Cortex of kidney (tissue), 1 donor: ENCODE measurements around the gene SSR3.

Experiments
- DNase-seq: peaks from one replicate; lab custom pipeline; 2025; lab: John Stamatoyannopoulos, UW

Gene SSR3

DNA sequence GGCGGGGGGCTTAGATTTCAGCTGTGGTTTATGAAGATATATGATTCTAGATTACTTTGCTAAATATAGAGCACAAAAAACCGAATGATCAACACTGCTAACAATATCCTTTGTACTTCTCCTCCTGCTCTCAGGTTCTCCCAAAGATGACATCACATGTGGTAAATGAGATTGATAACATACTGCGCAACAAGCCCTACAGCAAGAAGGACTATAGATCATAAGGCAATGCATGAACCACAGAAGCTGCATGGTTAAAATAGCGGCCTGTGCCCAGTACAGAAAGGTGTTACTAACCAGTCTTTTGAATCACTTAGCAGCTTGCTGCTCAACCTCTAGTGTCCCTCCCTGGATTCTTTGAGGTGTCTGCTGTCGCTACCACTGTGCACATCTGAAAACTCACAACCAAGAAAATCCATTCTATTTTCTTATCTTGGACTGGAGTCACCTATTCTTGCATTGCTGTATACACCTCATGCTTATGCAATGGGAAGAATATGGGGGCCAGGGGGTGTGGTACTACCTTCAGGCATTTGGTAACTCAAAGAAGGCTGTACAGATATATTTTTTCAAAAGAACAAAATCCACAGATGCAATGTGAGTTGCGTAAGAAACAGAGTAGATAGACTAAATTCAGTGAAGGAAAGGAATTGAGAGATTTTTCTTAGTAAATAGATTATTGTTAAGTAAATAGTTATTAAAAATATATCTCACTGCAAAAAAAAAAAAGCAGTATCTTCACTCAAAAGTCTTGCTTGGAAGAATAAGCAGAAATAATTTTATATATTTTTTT, 18.2 kb downstream of the SSR3 start:
- DNase-seq, result no peak

GRCh38 chr3:156535798-156536197, 19.1 kb downstream of the SSR3 start:
- no peak for DNase-seq

- DNase-seq, result no peak
Observed at GRCh38 chr3:156535162-156535627, 19.7 kb downstream of the SSR3 start.

DNA sequence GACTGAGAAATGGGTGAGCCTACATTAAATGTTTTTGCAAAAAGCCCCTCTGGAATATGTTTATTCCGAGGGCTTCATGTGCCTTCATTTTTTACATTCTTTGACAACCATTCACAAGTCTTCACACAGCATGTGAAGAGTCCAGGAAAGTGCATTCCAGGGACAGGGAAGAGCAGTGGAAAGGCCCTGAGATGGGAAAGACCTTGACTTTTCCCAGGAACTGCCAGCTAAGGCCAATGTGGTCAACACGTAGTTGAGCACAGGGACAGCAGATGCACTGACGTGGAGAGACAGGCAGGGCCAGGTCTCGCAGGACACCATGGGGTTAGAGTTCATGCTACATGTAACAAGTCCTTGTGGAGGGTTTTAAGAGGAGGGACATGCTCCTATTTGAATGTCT, 21.7 kb downstream of the SSR3 start:
- no peak for DNase-seq

- no peak for DNase-seq
Observed at GRCh38 chr3:156532730-156533129, 22.2 kb downstream of the SSR3 start.

GRCh38 chr3:156530980-156531379, 23.9 kb downstream of the SSR3 start:
- no peak for DNase-seq

DNA sequence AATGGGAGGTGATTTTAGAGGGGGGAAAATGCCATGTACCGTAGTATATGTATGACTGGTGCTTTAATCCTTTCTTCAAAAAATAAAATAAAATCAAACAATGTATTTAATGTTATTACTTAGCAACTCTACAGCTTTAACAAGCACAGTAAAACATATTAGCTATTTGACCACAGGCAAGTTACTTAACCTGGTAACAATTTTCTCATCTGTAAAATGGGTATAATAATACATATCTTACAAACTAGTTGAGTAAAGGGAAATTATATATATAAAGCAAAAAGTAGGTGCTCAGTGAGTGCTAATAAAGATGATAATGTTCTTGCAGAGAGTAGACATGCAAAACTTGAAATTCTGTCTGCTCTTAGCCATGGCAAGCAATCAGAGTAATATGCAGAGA, 27.9 kb downstream of the SSR3 start:
- no peak for DNase-seq

- DNase-seq, result no peak
Observed at GRCh38 chr3:156525808-156526207, 29.1 kb downstream of the SSR3 start.

GRCh38 chr3:156522673-156523072, 32.2 kb downstream of the SSR3 start:
- no peak for DNase-seq

GRCh38 chr3:156519758-156520162, 35.2 kb downstream of the SSR3 start:
- no peak for DNase-seq

DNA sequence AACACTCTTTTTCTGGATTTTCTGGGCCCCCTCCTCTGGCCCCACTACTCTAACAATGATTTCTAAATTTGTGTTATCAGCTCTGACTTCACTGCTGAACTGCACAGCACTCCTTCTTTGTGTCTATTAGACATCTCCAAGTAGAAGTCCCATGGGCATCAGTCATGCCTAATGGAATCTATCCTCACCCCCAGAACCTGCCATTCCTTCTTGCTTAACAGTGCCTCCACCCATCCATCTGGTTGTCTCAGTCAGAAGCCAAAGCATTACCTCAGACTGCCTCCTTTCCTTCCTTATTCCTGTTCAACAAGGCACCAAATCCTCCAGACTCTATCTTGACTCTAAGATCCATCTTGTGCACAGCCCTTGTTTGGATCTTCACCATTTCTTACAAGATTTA, 36.2 kb downstream of the SSR3 start:
- no peak for DNase-seq

- no peak for DNase-seq
Observed at GRCh38 chr3:156516961-156517360, 38.0 kb downstream of the SSR3 start.

DNA sequence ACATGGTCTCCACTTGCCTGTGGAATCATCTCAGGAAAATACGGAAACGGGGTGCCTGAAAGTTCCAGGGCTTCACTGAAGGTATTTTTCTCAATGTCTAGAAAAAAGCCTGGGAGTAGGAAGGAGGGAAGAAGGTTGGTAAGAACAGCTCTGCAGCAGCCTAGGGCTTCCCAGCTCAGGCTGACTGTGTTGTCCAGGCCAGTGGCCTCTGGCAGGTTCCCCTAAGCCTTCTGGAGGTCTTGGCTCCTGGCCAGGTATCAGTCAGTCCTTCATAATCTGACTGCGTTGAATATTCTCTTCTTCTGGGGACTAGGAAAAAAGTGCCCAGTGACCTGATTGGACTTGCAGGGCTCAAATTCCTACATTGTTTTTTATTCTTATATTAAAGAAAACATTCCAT, 38.6 kb downstream of the SSR3 start:
- DNase-seq, result no peak

- DNase-seq, result no peak
Observed at GRCh38 chr3:156513619-156514018, 41.3 kb downstream of the SSR3 start.

- DNase-seq, result no peak
Observed at GRCh38 chr3:156511987-156512677, 42.8 kb downstream of the SSR3 start.

DNA sequence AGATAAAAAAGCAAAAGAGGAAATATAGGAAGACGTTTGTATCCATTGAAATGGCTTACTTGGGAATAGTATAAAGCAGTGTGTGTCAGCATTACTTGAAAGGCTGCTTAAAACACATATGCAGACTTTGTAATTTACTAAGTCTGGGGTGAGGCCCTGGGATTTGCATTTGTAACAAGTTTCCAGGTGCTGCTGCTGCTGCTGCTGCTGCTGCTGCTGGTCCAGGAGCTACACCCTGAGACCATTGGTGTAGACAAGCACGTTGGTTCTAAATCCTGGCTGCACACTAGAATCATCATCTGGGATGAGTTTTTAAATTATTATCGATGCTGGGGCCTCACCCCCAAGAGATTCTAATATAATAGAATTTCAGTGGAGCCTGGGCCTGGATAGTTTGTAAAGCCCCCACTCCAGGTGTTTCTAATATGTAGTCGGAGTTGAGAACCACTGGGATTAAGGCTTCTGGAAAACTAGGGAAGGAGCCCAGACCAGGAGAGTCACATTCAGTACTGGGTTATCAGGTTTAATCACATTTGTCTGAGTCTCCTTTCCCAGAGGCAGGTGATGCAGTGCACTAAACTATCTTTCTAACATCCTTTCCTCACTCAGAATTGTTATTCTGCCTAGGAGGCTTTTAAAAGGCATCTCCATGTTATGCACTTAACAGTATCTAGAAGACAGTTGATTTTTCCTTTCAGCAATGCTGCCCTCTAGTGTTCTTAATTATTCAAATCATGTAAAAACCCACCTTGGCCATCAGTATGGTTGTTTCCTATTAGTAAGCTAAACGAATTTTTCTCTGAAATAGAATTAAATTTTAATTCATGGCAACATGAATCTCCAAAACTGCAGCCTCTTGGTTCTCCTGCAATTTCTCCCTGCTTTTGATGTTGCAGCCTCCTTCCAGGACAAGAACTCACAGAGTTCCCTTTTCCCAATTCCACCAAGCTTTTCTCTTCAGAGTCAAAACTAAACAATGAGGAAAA, 45.4 kb downstream of the SSR3 start:
- no peak for DNase-seq

GRCh38 chr3:156507285-156507684, 47.6 kb downstream of the SSR3 start:
- DNase-seq, result no peak

- DNase-seq, result no peak
Observed at GRCh38 chr3:156498307-156498706, 56.6 kb downstream of the SSR3 start.

GRCh38 chr3:156497326-156497725, 57.6 kb downstream of the SSR3 start:
- no peak for DNase-seq

DNA sequence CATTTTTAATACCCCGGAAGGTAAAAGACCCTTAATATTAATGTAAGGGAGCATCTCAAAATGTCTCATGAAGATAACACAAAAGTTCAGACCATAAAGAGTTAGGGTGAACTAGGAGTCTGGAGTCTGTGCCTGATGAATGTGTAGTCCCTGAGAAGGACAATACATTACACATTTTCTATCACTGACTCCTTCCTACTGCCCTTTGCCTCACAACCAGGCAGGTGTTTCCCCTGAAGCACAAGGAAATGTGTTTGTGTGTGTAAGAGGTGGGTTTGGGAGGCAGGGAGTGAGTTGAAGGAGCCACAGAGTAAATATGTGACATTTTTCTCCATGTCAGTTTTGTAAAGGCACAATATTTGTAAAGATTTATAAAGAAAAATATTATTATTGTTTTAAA, 59.1 kb downstream of the SSR3 start:
- DNase-seq, result no peak

- no peak for DNase-seq
Observed at GRCh38 chr3:156493887-156494286, 61.0 kb downstream of the SSR3 start.

GRCh38 chr3:156492801-156493261, 62.1 kb downstream of the SSR3 start:
- DNase-seq, result no peak
